HG03139 (cell line): ENCODE results near the gene CHTF18.
"Not testable (repeated sequence)": the region's sequence is repeated elsewhere in the genome, so short reads cannot be mapped to it uniquely, and the experiment has no call there.

Experiments
- ATAC-seq: cut with Tn5 transposase; IDR thresholded peaks from one replicate; pipeline ENCODE4 v1.9.1; 2021; ENCODE audit not compliant: unreplicated experiment

Gene CHTF18

GRCh38 chr16:803754-804080 is 15.3 kb downstream of the CHTF18 start:
- no peak for ATAC-seq

- ATAC-seq: no peak
These were observed 16.0 kb downstream of the CHTF18 start for GRCh38 chr16:804193-805048.

GRCh38 chr16:805474-805873 is 17.1 kb downstream of the CHTF18 start:
- no peak for ATAC-seq

DNA sequence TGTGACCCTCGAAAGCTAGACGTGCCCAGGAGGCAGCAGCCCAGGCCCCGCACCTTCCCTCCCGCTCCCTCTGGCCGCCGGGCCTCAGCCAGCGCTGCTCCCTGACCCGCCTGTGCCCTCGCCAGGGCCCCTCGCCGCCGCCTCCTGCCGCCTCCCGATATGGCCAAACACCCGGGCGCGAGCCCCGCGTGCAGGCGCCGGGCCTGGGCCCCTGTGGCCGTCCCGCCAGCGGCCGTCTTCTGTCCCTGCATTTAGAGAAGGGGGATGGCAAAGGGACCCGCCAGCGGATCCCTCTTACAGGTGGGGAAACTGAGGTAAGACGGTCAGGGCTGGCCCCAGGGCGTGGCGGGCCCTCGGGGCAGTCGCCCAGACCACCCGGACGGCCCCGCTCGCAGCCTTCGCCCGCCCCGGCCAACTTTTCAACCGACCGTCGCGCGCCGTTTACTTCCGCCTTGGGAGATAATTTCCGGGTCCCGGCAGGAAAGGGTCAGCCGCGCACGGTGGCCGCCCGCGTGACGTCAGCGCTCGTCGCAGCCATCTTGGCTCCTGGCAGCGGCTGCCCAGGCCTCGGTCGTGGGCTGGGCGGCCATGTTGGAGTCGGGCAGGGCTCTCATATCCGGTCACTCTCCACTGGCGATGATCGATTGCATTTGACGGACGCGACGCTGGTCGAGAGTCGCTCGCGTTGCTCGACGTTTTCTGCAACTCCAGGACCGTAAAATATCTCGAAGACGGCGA is 19.1 kb downstream of the CHTF18 start:
- peak; percentile 78 for ATAC-seq

DNA sequence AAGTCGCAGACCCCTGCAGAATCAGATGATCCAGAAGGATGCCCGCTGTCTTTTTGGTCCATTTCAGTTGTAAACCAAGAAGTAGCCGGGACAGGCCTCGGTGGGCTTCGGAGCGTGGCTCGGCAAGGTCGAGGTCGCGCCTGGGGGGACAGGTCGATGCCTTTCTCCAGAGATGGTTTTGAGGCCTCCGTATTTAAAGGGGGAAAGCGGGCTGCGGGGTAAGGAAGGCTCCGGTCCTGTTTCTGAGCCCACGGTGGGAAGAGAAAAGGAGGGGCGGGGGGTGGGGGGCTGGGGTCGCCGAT is 19.6 kb downstream of the CHTF18 start:
- no peak for ATAC-seq

- no peak for ATAC-seq
These were observed 24.9 kb downstream of the CHTF18 start for GRCh38 chr16:813204-813915.

GRCh38 chr16:813916-814412 is 25.5 kb downstream of the CHTF18 start:
- no peak for ATAC-seq

DNA sequence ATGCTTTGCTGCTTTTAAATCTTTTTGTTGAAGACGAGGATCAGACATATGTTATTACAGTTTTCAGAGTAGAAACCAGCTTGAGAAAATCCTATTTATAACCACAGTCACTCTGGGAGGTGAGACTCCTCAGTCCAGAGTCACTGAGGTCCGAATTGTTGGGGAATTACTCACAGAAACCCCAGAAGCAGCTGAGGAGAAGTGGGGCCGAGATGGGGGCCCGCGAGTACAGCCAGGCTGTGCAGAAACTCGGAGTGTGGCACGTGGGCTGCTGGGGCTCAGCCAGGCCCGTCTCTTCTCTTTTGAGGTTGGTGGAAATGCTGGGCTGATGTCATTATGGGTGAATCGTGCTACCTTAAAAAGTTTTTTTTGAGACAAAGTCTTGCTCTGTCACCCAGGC is 26.6 kb downstream of the CHTF18 start:
- no peak for ATAC-seq

- no peak for ATAC-seq
These were observed 27.4 kb downstream of the CHTF18 start for GRCh38 chr16:815861-816260.

DNA sequence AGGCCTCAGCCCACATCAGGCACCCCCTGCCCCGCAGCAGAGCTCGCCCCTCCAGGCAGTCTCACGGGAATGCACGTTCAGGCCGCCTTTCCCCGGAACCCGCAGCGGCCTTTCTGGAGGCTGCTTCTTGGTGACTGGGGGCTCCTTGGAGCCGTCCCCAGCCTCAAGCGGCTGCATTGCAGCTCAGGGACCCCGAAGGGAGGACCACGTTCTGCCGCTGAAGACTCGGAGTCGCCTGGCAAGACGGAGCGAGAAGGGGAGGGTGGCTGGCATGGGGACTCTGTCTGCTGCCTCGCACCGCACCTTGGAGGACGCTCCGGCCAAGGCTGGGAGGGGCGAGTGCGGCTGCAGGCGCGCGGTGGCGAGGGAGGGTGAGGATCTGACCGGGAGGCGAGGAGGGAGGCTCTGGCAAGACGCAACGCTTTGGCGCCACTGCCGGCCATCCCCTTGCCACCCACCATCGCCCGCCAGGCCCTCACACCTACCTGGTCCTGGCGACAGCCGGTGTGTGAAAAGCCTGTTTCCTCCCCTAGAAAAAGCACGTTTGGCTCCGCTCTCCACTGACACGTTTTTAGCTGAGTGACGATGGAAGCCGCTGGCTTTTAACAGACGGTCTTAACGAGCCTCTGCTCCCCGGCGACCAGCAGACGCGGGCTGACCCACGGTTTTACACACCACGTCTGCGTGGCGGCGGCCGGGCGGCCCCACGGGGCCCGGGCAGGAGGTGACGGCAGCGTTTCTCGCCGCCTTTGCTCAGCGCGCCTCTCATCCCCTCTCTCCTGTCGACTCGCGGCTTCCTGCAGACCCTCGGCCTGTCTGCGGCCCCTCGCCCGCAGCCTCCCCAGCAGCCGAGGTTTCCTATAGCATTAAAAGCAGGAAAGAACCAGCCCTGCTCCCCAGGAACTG is 28.8 kb downstream of the CHTF18 start:
- no peak for ATAC-seq

DNA sequence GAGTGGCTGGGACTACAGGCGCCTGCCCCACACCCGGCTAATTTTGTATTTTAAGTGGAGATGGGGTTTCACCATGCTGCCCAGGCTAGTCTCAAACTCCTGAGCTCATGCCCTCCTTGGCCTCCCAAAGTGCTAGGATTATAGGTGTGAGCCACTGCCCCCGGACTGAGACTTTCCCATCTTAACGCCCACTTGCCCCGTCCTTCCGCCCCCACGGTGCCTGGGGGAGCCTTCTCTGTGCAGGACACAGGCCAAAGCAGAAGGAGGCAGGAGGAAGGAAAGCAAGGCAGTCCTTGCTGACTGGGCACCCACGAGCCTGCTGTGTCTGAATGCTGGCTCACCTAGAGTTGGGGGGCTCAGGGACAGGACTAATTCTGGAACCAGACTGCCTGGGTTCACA is 29.7 kb downstream of the CHTF18 start:
- no peak for ATAC-seq

DNA sequence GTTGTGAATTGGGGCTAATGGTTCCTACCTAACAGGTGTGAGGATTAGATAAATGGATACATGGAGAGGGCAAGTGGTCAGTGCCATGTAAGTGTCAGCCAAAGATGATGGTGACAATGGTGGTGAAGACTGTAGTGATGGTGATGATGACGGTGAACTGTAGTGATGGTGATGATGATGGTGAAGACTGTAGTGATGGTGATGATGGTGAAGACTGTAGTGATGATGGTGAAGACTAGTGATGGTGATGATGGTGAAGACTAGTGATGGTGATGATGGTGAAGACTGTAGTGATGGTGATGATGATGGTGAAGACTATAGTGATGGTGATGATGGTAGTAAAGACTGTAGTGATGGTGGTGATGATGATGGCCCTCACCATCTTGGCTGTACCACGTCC is 30.2 kb downstream of the CHTF18 start:
- ATAC-seq: no peak

- ATAC-seq: no peak
These were observed 31.1 kb downstream of the CHTF18 start for GRCh38 chr16:819336-820043.

DNA sequence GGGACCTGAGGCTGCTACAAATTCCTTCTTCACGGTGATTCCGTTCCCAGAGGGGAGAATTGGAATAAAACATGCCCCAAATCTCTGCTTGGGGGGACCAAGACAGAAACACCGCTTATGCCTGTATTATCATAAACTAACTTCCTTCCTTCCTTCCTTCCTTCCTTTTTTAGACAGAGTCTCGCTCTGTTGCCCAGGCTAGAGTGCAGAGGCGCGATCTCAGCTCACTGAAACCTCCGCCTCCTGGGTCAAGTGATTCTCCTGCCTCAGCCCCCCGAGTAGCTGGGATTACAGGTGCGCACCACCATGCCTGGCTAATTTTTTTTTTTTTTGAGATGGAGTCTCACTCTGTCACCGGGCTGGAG is 31.6 kb downstream of the CHTF18 start:
- ATAC-seq: not testable (repeated sequence)

DNA sequence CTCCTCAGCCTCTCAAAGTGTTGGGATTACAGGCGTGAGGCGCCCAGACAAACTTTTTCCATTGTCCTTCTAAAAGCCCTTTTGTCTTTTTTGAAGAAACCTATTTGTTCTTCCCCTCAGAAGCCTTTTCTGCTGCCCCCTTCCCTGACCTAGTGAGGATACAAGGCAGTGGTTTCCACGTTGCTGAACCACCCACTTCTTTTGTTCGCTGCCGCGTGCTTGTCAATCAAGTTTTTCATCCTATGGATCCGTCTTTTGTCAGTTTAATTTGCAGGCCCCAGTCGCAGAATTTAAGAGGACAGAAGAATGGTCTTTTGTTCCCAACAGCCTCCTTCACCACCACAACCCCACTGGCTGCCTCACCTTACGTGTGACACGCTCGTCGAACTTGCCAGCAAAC is 32.3 kb downstream of the CHTF18 start:
- ATAC-seq: no peak

GRCh38 chr16:821751-822150 is 33.3 kb downstream of the CHTF18 start:
- no peak for ATAC-seq

- ATAC-seq: no peak
These were observed 33.9 kb downstream of the CHTF18 start for GRCh38 chr16:822174-822908.

DNA sequence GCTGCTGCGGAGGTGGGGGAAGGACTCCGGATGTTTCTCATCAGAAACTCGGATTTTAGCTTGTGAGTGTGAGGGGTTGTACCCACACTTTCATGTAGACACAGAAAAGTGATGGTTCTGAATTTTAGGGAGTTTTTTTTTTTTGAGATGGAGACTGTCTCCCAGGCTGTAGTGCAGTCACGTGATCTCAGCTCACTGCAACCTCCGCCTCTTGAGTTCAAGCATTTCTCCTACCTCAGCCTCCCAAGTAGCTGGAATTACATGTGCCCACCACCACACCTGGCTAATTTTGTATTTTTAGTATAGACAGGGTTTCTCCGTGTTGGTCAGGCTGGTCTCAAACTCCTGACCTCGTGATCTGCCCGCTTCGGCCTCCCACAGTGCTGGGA is 34.5 kb downstream of the CHTF18 start:
- no peak for ATAC-seq

DNA sequence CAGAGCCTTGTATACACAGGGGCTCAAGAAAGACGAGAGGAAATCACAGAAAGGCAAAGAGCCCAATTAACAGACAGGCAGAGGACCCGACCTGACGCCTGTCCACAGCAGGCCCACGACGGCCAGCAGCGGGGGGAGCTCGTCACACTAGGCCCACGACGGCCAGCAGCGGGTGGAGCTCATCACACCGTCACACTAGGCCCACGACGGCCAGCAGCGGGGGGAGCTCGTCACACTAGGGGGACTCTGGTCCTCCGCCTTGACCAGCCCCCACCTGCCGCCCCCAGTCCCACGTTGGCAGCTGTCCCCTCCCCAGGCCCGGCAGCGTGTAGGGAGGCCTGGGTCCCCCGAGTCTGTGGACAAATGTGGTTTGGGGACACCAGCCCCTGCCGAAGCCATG is 35.8 kb downstream of the CHTF18 start:
- no peak for ATAC-seq

DNA sequence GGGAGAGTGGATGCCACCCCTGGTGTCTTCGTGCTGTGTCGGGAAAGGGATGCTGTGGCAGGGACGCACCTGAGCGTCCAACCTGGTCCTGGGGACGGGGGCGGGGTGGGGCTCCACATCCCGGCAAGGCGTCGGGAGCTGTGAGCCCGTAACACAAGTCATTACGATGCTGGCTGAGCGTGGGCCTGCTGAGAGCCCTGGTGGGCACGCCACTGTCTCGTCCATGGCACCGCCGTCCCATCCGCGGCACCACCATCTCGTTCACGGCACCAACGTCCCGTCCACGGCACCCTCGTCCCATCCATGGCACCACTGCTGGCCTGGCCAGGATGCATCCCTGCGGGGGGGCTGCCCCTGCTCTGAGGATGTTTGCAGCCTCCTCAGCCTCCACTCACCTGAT is 36.2 kb downstream of the CHTF18 start:
- no peak for ATAC-seq
